ENCODE measurements around the gene SLC12A7. TPM values are rescaled to one million over a fixed set of nuclear protein-coding genes. Genes with fewer than 3 reads are reported as not detected.
"Not testable (repeated sequence)": the region's sequence is repeated elsewhere in the genome, so short reads cannot be mapped to it uniquely, and the experiment has no call there.

Gene SLC12A7
- total RNA-seq, 1 donor from 2014 or later: 80.8 TPM

GRCh38 chr5:1127959-1128785 lies 16.3 kb upstream of the SLC12A7 start:
- TF ChIP-seq, protein P1, sequence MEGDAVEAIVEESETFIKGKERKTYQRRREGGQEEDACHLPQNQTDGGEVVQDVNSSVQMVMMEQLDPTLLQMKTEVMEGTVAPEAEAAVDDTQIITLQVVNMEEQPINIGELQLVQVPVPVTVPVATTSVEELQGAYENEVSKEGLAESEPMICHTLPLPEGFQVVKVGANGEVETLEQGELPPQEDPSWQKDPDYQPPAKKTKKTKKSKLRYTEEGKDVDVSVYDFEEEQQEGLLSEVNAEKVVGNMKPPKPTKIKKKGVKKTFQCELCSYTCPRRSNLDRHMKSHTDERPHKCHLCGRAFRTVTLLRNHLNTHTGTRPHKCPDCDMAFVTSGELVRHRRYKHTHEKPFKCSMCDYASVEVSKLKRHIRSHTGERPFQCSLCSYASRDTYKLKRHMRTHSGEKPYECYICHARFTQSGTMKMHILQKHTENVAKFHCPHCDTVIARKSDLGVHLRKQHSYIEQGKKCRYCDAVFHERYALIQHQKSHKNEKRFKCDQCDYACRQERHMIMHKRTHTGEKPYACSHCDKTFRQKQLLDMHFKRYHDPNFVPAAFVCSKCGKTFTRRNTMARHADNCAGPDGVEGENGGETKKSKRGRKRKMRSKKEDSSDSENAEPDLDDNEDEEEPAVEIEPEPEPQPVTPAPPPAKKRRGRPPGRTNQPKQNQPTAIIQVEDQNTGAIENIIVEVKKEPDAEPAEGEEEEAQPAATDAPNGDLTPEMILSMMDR (IDR thresholded peaks at IDR 0.05; ENCODE audit: unreplicated experiment): no peak

GRCh38 chr5:1125695-1126094 lies 13.8 kb upstream of the SLC12A7 start:
- Mint-ChIP-seq H3K4me1 (ENCODE audit: low read depth) (peaks cover 34% of the 10 kb centered on the region), H3K27me3 (peaks cover 38% of the 10 kb centered on the region)
- not testable (repeated sequence) for H3K9me3 Mint-ChIP-seq (ENCODE audit: low read depth); H3K4me3 Mint-ChIP-seq (ENCODE audit: low read depth); H3K27ac Mint-ChIP-seq; H3K36me3 Mint-ChIP-seq (ENCODE audit: insufficient read depth); DNase-seq (ENCODE audit: low spot score, unreplicated experiment)

More at GRCh38 chr5:1127959-1128785, 16.3 kb upstream of the SLC12A7 start:
- Mint-ChIP-seq H3K27me3 (peaks cover 25% of the 10 kb centered on the region), H3K4me3 (ENCODE audit: low read depth) (no peak overlapping the region), H3K4me1 (ENCODE audit: low read depth) (peaks cover 36% of the 10 kb centered on the region), H3K9me3 (ENCODE audit: low read depth) (peaks cover 6% of the 10 kb centered on the region), H3K27ac (peak overlapping the region; percentile 69), H3K36me3 (ENCODE audit: insufficient read depth) (no peaks in the 10 kb centered on the region)
- no peak for DNase-seq (ENCODE audit: low spot score, unreplicated experiment)

DNA sequence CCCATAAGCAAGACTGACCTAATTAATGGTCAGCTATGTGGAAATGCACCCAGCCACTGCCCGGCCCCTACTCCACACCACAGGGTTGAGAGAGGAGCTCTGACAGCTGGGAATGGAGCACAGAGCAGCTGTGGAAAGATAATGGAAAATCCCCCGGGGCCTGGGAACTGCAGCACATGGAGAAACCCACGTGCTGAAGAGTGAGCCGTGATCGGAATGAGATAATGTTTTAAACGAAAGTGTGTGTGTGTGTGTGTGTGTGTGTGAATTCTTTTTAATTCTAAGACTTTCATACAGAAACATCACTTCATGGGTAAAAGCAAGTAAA lies 13.1 kb upstream of the SLC12A7 start:
- no peak for DNase-seq (ENCODE audit: low spot score, unreplicated experiment)
- TF ChIP-seq, protein P1 (IDR thresholded peaks at IDR 0.05; ENCODE audit: unreplicated experiment): no peak
- Mint-ChIP-seq H3K9me3 (ENCODE audit: low read depth) (peaks cover 6% of the 10 kb centered on the region), H3K4me3 (ENCODE audit: low read depth) (no peak overlapping the region), H3K36me3 (ENCODE audit: insufficient read depth) (no peaks in the 10 kb centered on the region), H3K27me3 (peaks cover 45% of the 10 kb centered on the region), H3K27ac (peak overlapping the region; percentile 79), H3K4me1 (ENCODE audit: low read depth) (peaks cover 33% of the 10 kb centered on the region)

DNA sequence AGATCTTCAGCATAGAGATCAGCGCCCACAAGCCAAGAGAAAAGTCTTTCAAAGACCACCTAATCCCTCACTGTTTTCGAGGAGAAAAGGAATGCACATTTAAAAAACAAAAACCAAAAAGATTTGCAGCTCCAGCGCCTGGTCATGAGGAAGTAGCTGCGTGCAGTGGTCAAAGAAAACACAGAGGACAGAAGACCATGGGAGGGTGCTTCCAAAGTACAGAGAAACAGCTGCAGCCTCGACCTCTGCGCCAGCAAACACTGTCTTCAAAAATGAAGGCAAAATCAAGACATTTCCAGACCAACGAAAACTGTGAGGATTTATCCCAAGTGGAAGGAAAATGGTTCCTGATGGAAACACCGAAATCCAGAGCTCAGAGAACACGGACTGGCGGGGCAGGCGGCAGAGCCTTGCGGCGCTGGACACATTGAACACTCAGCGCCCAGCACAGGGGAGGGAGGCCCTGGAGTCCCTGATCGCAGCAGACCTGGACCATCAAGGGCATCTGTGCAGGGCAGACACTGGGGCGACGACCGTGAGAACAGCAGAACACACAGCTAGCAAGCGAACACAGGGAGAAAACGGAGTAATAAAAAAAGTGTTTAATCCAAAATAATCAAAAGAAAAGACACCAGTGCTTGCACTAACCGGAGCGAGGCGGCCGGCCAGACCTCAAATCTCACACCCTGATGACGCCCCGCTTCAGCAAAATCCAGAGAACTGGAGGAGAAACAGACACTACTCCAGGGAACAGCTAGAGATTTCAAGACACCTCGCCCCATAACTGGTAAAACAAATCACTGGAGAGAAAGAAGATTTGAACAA lies 12.6 kb upstream of the SLC12A7 start:
- TF ChIP-seq, protein P1 (IDR thresholded peaks at IDR 0.05; ENCODE audit: unreplicated experiment): no peak

DNA sequence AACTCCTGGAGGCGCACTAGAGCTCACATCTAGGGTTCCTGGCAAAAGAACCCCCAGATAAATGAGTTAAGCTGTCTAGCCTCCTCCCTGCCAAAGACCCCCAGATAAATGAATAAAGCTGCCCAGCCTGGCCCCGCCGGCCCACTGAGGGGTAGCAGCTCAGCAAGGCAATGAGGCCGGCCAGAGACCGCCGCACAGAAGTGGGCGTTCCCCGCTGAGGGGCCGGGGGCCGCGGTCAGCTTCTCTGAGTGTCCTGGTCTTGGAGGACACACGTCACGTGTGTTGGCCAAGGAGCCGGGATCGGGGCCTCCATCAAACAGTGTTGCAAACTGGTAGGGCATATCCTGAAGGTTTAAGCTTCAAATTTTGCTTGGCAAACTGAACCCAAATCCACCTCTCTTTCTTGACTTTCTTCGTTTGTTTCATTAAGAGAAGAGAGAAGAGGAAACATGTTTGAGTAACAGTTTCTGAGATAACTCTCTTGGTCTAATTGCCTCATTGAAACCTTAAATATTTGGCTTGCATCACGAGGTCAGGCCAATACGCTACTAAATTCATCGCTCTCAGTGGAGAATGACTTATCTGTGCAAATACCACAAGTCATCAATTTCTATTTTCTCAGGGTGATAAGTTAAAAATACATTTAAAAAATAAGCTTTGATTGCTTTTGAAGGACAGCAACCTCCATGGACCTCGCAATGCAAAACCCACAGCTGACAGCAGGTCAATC lies 11.7 kb upstream of the SLC12A7 start:
- Mint-ChIP-seq H3K27ac (no peak overlapping the region), H3K4me3 (ENCODE audit: low read depth) (no peak overlapping the region), H3K9me3 (ENCODE audit: low read depth) (peaks cover 6% of the 10 kb centered on the region), H3K36me3 (ENCODE audit: insufficient read depth) (no peaks in the 10 kb centered on the region), H3K27me3 (peaks cover 45% of the 10 kb centered on the region), H3K4me1 (ENCODE audit: low read depth) (peaks cover 26% of the 10 kb centered on the region)
- DNase-seq (ENCODE audit: low spot score, unreplicated experiment): no peak
- TF ChIP-seq, protein P1 (IDR thresholded peaks at IDR 0.05; ENCODE audit: unreplicated experiment): no peak

More for the DNA sequence above, 12.6 kb upstream of the SLC12A7 start:
- peaks cover 45% of the 10 kb centered on the region for H3K27me3 Mint-ChIP-seq
- peaks cover 6% of the 10 kb centered on the region for H3K9me3 Mint-ChIP-seq (ENCODE audit: low read depth)
- peaks cover 29% of the 10 kb centered on the region for H3K4me1 Mint-ChIP-seq (ENCODE audit: low read depth)
- H3K36me3 Mint-ChIP-seq (ENCODE audit: insufficient read depth): no peaks in the 10 kb centered on the region
- peak overlapping the region; percentile 79 for H3K27ac Mint-ChIP-seq
- H3K4me3 Mint-ChIP-seq (ENCODE audit: low read depth): no peak overlapping the region
- no peak for DNase-seq (ENCODE audit: low spot score, unreplicated experiment)
